Epithelial cell of esophagus (primary cell): ENCODE results near the gene PPP1R14C.

Experiments
- DNase-seq: peaks from one replicate; pipeline ENCODE4 v3.0.0; 2010; ENCODE audit warnings: low read depth
- H3K4me3 ChIP-seq: 2 replicates; pipeline ENCODE4 v1.5.1; 2011; ENCODE audit warnings: mild to moderate bottlenecking, low read length, control low read depth
- TF ChIP-seq, protein P1 (sequence below): IDR thresholded peaks from 2 replicates; pipeline ENCODE4 v1.5.1; 2011; ENCODE audit warnings: low read depth, mild to moderate bottlenecking, low read length, control low read depth, inconsistent platforms; ENCODE audit not compliant: insufficient read depth; ENCODE audit errors: missing control alignments

The PPP1R14C gene

GRCh38 chr6:150252714-150253444, 110.0 kb downstream of the PPP1R14C start:
- DNase-seq: peak; percentile 79
- TF ChIP-seq, protein P1, sequence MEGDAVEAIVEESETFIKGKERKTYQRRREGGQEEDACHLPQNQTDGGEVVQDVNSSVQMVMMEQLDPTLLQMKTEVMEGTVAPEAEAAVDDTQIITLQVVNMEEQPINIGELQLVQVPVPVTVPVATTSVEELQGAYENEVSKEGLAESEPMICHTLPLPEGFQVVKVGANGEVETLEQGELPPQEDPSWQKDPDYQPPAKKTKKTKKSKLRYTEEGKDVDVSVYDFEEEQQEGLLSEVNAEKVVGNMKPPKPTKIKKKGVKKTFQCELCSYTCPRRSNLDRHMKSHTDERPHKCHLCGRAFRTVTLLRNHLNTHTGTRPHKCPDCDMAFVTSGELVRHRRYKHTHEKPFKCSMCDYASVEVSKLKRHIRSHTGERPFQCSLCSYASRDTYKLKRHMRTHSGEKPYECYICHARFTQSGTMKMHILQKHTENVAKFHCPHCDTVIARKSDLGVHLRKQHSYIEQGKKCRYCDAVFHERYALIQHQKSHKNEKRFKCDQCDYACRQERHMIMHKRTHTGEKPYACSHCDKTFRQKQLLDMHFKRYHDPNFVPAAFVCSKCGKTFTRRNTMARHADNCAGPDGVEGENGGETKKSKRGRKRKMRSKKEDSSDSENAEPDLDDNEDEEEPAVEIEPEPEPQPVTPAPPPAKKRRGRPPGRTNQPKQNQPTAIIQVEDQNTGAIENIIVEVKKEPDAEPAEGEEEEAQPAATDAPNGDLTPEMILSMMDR: no peak
- H3K4me3 ChIP-seq: no peak overlapping the region

DNA sequence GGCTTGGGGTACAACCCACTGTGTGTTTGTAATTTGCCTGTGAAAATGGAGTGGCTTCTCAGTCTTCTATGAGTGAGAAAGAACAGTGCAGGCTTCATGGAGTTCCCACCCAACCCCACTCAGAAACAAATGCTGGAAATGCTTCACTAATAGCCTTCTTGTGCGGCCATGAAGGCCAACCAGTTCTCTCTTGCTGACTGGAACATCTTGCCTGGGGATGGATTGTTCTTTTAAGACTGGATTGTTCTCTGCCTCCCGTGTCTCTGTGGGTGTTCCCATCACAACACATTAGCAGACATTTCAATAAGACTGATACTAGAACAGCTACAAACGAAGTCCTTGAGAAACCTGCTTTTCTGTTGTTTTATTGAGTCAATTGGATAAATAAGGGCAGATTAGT, 110.6 kb downstream of the PPP1R14C start:
- DNase-seq: no peak
- H3K4me3 ChIP-seq: no peak overlapping the region
- TF ChIP-seq, protein P1: no peak

GRCh38 chr6:150254770-150255169, 111.9 kb downstream of the PPP1R14C start:
- H3K4me3 ChIP-seq: no peak overlapping the region
- peak; percentile 86 for DNase-seq
- TF ChIP-seq, protein P1: no peak

- no peak overlapping the region for H3K4me3 ChIP-seq
- TF ChIP-seq, protein P1: no peak
- DNase-seq: peak; percentile 99
Observed at GRCh38 chr6:150255840-150256239, 113.0 kb downstream of the PPP1R14C start.

DNA sequence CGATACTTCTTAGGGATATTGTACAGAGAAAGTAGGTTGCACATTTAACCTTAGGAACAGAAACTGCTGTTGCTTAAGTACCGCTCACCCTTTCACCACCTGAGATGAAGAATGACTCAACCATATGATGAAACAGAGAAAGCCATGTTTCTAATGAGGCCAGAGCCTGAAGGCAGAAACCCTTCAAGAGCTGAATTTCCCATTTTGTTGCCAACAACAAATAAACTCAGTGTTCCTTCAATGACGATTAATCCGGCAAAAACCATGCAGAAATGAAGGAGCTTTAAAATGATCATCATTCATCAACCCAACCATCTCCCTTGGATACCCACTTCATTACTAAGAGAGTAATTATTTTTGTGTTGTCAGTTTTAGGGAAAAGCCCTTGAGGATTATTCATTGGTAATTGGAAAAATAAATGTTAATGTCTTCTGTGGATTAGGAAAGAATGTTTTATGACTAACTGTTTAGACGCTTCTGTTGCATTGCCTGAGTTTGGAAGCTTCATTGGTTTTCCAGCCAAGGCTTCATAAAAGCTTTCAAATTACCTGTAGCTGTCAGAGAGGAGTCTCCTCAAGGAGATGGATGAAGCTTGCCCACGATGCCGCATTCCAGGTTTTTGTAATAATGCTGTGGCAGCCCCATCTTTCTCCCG, 113.9 kb downstream of the PPP1R14C start:
- H3K4me3 ChIP-seq: no peak overlapping the region
- DNase-seq: peak; percentile 99
- TF ChIP-seq, protein P1: no peak

GRCh38 chr6:150258381-150258780, 115.5 kb downstream of the PPP1R14C start:
- no peak overlapping the region for H3K4me3 ChIP-seq
- DNase-seq: no peak
- TF ChIP-seq, protein P1: no peak
